PFSK-1 (cell line): Measurements from ENCODE around the gene MGAT1.

Source experiments
- FOXP2 ChIP-seq: optimal IDR thresholded peaks from 2 replicates; pipeline ENCODE3; 2011; ENCODE audit warnings: borderline replicate concordance, control low read depth, inconsistent platforms; ENCODE audit not compliant: insufficient read depth; ENCODE audit errors: extremely low read length, extremely low read depth
- POLR2AphosphoS5 ChIP-seq: IDR thresholded peaks from 2 replicates; pipeline ENCODE4 v1.6.1; 2012; ENCODE audit warnings: low read depth, mild to moderate bottlenecking, control low read depth, low read length, moderate library complexity
- REST ChIP-seq, 2 experiments: IDR thresholded peaks; 2 replicates each; pipeline versions ENCODE4 v1.6.1 to v1.8.0; 2011 to 2012; ENCODE audit warnings: low read depth in 2 of 2, low read length in 2 of 2, control low read depth in 1 of 2, inconsistent platforms in 1 of 2, mild to moderate bottlenecking in 1 of 2, moderate library complexity in 1 of 2; ENCODE audit not compliant: insufficient read depth in 1 of 2
- SIN3A ChIP-seq: IDR thresholded peaks from 2 replicates; pipeline ENCODE4 v1.6.1; 2012; ENCODE audit warnings: mild to moderate bottlenecking, low read length, moderate library complexity, borderline replicate concordance; ENCODE audit not compliant: insufficient read depth
- TAF1 ChIP-seq: IDR thresholded peaks from 2 replicates; pipeline ENCODE4 v1.6.1; 2012; ENCODE audit warnings: low read length, control low read depth, borderline replicate concordance; ENCODE audit not compliant: insufficient read depth

The MGAT1 gene

GRCh38 chr5:180736536-180736935 is 66.1 kb downstream of the MGAT1 start:
- TF ChIP-seq FOXP2 = no peak
- no peak for TF ChIP-seq TAF1
- TF ChIP-seq SIN3A = no peak
- TF ChIP-seq POLR2AphosphoS5 = no peak
- TF ChIP-seq REST (IDR thresholded peaks at IDR 0.05; ENCODE audit: insufficient read depth in 1 of 2, low read depth in 2 of 2, low read length in 2 of 2) = no peak
